ENCODE results near the gene ARHGEF28. TPM values are rescaled to one million over a fixed set of nuclear protein-coding genes. Genes with fewer than 3 reads are reported as not detected.

Gene ARHGEF28
- total RNA-seq, 1 experiment from 2014 or later: 6.1 TPM

- intact Hi-C loops (cut with micrococcal nuclease): no loop called here
- no TSS peak for BruUV-seq (replicated peaks)
- Histone ChIP-seq H3K36me3 (ENCODE audit: control insufficient read depth in 1 of 2, insufficient read depth in 2 of 2, low read length in 2 of 2) (no peaks in the 10 kb centered on the region), H3K27me3 (ENCODE audit: insufficient read depth, low read length) (no peaks in the 10 kb centered on the region), H3K9me3 (ENCODE audit: control insufficient read depth in 1 of 2, insufficient read depth in 1 of 2, low read depth in 1 of 2, low read length in 2 of 2) (no peaks in the 10 kb centered on the region), H3K27ac (ENCODE audit: low read depth, low read length) (no peak overlapping the region), H3K4me2 (ENCODE audit: low read length) (no peak overlapping the region), H3K9me2 (ENCODE audit: insufficient read depth) (no peaks in the 10 kb centered on the region), H3K79me2 (ENCODE audit: insufficient read depth, low read length) (no peaks in the 10 kb centered on the region), H3K4me3 (replicated peaks in 1 of 2; ENCODE audit: low read depth in 1 of 2, low read length in 2 of 2) (no peak overlapping the region), H3K4me1 (ENCODE audit: control insufficient read depth in 1 of 2, insufficient read depth in 2 of 2, low read length in 2 of 2) (peaks cover 9 to 29% of the 10 kb centered on the region in 2 experiments), H3K9ac (ENCODE audit: low read length) (no peak overlapping the region), H4K20me1 (ENCODE audit: insufficient read depth) (no peaks in the 10 kb centered on the region), H2AFZ (ENCODE audit: low read depth, low read length, poor library complexity, severe bottlenecking) (no peak overlapping the region)
- ATAC-seq (no peak), DNase-seq (ENCODE audit: low read depth, low spot score) (no peak)
- CTCF ChIA-PET: no interaction called here
- RAD21 ChIA-PET (ENCODE audit: low non-redundant PET in 1 of 2, low total read pairs in 2 of 2, uncharacterized antibody in 2 of 2, unreplicated experiment in 2 of 2): no interaction called here
- POLR2A ChIA-PET: no interaction called here
- TF ChIP-seq ZNF274 (IDR thresholded peaks at IDR 0.05; ENCODE audit: low read depth, low read length): no peak
- TF ChIP-seq CBX3 (IDR thresholded peaks at IDR 0.05; ENCODE audit: low read depth): no peak
- TF ChIP-seq RAD21 (IDR thresholded peaks at IDR 0.05; ENCODE audit: low read depth): no peak
- TF ChIP-seq ELF1 (IDR thresholded peaks at IDR 0.05; ENCODE audit: borderline replicate concordance, low read depth): no peak
- TF ChIP-seq EGR1 (IDR thresholded peaks at IDR 0.05; ENCODE audit: low read depth): no peak
- TF ChIP-seq CEBPB (IDR thresholded peaks at IDR 0.05; ENCODE audit: low read depth): no peak
- no peak for TF ChIP-seq MAX (IDR thresholded peaks at IDR 0.05)
- TF ChIP-seq SIN3A (IDR thresholded peaks at IDR 0.05; ENCODE audit: low read depth): no peak
- no peak for TF ChIP-seq SP1 (IDR thresholded peaks at IDR 0.05; ENCODE audit: low read depth)
- no peak for TF ChIP-seq ATF3 (IDR thresholded peaks at IDR 0.05)
- no peak for TF ChIP-seq ZBTB33 (IDR thresholded peaks at IDR 0.05; ENCODE audit: extremely low read depth, insufficient replicate concordance, low read length)
- no peak for TF ChIP-seq REST (IDR thresholded peaks at IDR 0.05; ENCODE audit: low read depth)
- TF ChIP-seq CTCF (IDR thresholded peaks at IDR 0.05 in 2 of 3, conservative IDR thresholded peaks at IDR 0.05 in 1 of 3; ENCODE audit: borderline replicate concordance in 1 of 3, insufficient read depth in 1 of 3, low read depth in 2 of 3, low read length in 2 of 3): no peak
- no peak for TF ChIP-seq EZH2 (IDR thresholded peaks at IDR 0.05)
- TF ChIP-seq TCF7L2 (IDR thresholded peaks at IDR 0.05; ENCODE audit: borderline replicate concordance, extremely low read depth, insufficient read depth, insufficient read length): no peak
- no peak for TF ChIP-seq EZH2phosphoT487 (IDR thresholded peaks at IDR 0.05; ENCODE audit: borderline replicate concordance)
Measured at GRCh38 chr5:73670731-73671130, 44.7 kb downstream of the ARHGEF28 start.
